Thyroid gland (tissue), 4 donors: ENCODE results near the gene FAM53B.

Source experiments
- CTCF ChIP-seq, 6 experiments: fragments of 200-600 bp in 3 of 6; fragments of 450-650 bp in 3 of 6; sonication (generic) in 3 of 6; IDR thresholded peaks; one replicate each; pipeline ENCODE4 v1.5.1; 2016 to 2019; ENCODE audit warnings: antibody characterized with exemption in 6 of 6, mild to moderate bottlenecking in 2 of 6, inconsistent platforms in 1 of 6, moderate library complexity in 1 of 6
- POLR2A ChIP-seq, 2 donors: fragments of 450-650 bp; IDR thresholded peaks; one replicate each; pipeline ENCODE4 v1.6.1; 2017; ENCODE audit warnings: antibody characterized with exemption in 2 of 2, mild to moderate bottlenecking in 2 of 2, moderate library complexity in 1 of 2

- TF ChIP-seq CTCF (IDR thresholded peaks at IDR 0.05) (no peak), POLR2A (IDR thresholded peaks at IDR 0.05) (no peak)
Measured at GRCh38 chr10:124695259-124695658, 48.9 kb downstream of the FAM53B start.
